ENCODE data around the gene TSLP.

Gene TSLP

DNA sequence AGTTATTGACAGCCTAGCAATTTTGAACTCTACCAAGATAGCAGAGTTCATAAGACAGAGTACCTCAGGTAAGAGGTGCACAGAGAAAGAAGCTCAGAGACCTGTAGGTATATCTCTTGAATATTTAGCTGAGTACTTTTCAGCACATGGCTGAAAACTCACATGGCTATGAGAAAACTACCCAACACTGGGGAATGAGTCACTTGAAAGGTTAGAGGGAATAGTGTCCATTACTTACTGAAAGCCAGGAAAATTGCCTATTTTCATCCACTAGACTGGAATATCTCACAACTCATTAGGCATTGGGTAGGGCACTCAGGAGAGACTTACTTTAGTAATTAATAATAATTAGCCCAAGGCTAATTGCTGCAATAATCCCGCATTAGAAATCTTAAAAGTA, 8.3 kb downstream of the TSLP start:
- TF ChIP-seq POLR2AphosphoS5 (IDR thresholded peaks at IDR 0.05; ENCODE audit: low read depth) (no peak), GABPA (IDR thresholded peaks at IDR 0.05; ENCODE audit: low read depth) (no peak), SPI1 (IDR thresholded peaks at IDR 0.05; ENCODE audit: borderline replicate concordance, low read depth) (no peak)
- TF ChIP-seq, protein P1, sequence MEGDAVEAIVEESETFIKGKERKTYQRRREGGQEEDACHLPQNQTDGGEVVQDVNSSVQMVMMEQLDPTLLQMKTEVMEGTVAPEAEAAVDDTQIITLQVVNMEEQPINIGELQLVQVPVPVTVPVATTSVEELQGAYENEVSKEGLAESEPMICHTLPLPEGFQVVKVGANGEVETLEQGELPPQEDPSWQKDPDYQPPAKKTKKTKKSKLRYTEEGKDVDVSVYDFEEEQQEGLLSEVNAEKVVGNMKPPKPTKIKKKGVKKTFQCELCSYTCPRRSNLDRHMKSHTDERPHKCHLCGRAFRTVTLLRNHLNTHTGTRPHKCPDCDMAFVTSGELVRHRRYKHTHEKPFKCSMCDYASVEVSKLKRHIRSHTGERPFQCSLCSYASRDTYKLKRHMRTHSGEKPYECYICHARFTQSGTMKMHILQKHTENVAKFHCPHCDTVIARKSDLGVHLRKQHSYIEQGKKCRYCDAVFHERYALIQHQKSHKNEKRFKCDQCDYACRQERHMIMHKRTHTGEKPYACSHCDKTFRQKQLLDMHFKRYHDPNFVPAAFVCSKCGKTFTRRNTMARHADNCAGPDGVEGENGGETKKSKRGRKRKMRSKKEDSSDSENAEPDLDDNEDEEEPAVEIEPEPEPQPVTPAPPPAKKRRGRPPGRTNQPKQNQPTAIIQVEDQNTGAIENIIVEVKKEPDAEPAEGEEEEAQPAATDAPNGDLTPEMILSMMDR (IDR thresholded peaks at IDR 0.05; ENCODE audit: insufficient read depth, low read length) = no peak
- TF ChIP-seq, protein P2, sequence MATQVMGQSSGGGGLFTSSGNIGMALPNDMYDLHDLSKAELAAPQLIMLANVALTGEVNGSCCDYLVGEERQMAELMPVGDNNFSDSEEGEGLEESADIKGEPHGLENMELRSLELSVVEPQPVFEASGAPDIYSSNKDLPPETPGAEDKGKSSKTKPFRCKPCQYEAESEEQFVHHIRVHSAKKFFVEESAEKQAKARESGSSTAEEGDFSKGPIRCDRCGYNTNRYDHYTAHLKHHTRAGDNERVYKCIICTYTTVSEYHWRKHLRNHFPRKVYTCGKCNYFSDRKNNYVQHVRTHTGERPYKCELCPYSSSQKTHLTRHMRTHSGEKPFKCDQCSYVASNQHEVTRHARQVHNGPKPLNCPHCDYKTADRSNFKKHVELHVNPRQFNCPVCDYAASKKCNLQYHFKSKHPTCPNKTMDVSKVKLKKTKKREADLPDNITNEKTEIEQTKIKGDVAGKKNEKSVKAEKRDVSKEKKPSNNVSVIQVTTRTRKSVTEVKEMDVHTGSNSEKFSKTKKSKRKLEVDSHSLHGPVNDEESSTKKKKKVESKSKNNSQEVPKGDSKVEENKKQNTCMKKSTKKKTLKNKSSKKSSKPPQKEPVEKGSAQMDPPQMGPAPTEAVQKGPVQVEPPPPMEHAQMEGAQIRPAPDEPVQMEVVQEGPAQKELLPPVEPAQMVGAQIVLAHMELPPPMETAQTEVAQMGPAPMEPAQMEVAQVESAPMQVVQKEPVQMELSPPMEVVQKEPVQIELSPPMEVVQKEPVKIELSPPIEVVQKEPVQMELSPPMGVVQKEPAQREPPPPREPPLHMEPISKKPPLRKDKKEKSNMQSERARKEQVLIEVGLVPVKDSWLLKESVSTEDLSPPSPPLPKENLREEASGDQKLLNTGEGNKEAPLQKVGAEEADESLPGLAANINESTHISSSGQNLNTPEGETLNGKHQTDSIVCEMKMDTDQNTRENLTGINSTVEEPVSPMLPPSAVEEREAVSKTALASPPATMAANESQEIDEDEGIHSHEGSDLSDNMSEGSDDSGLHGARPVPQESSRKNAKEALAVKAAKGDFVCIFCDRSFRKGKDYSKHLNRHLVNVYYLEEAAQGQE (IDR thresholded peaks at IDR 0.05; ENCODE audit: insufficient replicate concordance, low read depth) = no peak

DNA sequence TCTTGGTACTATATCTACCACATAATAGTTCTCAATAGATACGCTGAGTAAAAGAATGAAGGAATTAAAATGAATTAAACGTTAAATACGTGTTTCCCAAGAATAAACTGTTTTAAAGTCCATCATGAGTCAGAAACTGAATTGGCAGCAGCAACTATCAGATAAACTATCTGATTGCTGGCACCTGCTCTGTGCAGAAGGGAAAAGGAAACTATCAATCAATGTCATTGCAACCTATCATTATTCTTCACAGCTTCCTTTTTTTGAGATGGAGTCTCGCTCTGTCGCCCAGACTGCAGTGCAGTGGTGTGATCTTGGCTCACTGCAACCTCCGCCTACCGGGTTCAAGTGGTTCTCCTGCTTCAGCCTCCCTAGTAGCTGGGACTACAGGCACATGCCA, 11.8 kb downstream of the TSLP start:
- no peak overlapping the region for H3K27ac ChIP-seq (replicated peaks)
- no peaks in the 10 kb centered on the region for H3K27me3 ChIP-seq (ENCODE audit: insufficient read depth, poor library complexity, severe bottlenecking)
- TF ChIP-seq SPI1 (IDR thresholded peaks at IDR 0.05; ENCODE audit: borderline replicate concordance, low read depth) = no peak
- no peak for TF ChIP-seq POLR2AphosphoS5 (IDR thresholded peaks at IDR 0.05; ENCODE audit: low read depth)
- TF ChIP-seq, protein P1 (IDR thresholded peaks at IDR 0.05; ENCODE audit: insufficient read depth, low read length) = no peak
- TF ChIP-seq, protein P2 (IDR thresholded peaks at IDR 0.05; ENCODE audit: insufficient replicate concordance, low read depth) = no peak
- DNase-seq (ENCODE audit: low read depth in 1 of 2, low spot score in 1 of 2) = no peak
- no peak overlapping the region for H3K4me3 ChIP-seq (replicated peaks; ENCODE audit: insufficient read depth, low read length)

More for the DNA sequence above, 8.3 kb downstream of the TSLP start:
- Histone ChIP-seq H3K27ac (replicated peaks) (no peak overlapping the region), H3K27me3 (ENCODE audit: insufficient read depth, poor library complexity, severe bottlenecking) (no peaks in the 10 kb centered on the region), H3K4me3 (replicated peaks; ENCODE audit: insufficient read depth, low read length) (no peak overlapping the region)
- DNase-seq (ENCODE audit: low read depth in 1 of 2, low spot score in 1 of 2) = no peak

DNA sequence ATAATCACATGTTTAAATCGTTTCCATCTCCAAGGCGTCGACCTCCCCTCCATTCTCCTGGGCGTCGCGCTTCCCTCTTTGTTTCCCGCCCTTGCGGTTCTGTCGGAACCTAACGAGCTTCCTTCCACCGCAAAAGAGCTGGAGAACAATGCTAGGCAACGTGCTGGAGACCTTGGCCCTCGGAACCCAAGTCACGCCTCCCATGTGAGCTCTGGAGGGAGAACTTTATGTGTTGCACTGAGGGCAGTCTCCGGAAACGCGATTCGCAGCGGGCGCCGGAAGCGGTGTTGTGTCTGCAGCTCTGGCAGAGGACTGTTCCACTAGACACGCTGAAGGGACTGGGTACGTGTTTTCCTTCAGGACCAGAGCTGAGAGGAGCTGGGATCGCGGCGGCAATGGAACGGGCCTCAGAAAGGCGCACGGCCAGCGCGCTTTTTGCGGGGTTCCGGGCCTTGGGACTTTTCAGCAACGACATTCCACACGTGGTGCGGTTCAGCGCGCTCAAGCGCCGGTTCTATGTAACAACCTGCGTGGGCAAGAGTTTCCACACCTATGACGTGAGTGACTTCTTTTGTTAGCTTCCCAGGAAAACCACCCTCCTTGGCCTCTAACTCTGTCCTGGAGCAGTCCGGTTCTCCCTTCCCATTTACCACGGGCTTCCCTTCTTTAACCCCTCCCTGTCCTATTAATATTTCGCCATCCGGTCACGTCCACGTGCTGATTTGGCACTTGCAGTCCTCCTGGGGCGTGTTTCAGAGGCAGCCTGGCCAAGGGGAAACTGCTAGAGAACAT, 20.7 kb downstream of the TSLP start, which contains the start of gene WDR36:
Gene WDR36 (plus strand): TSS at position 287 of the 792 bp plus-strand sequence. CDS start 109 bp downstream, at position 396.
- peak; percentile 83 to 84 for DNase-seq (ENCODE audit: low read depth in 1 of 2, low spot score in 1 of 2)
- TF ChIP-seq, protein P2 (IDR thresholded peaks at IDR 0.05; ENCODE audit: insufficient replicate concordance, low read depth) = peak; percentile 40
- TF ChIP-seq SPI1 (IDR thresholded peaks at IDR 0.05; ENCODE audit: borderline replicate concordance, low read depth) (no peak), GABPA (IDR thresholded peaks at IDR 0.05; ENCODE audit: low read depth) (peak; percentile 94), POLR2AphosphoS5 (IDR thresholded peaks at IDR 0.05; ENCODE audit: low read depth) (peak; percentile 83)
- TF ChIP-seq, protein P1 (IDR thresholded peaks at IDR 0.05; ENCODE audit: insufficient read depth, low read length) = no peak

More for the DNA sequence above, 20.7 kb downstream of the TSLP start, which contains the start of gene WDR36:
- peak within 1 kb of the TSS; percentile 70 for H3K4me3 ChIP-seq (replicated peaks; ENCODE audit: insufficient read depth, low read length)
- peak within 1 kb of the TSS; percentile 92 for H3K27ac ChIP-seq (replicated peaks)
- H3K27me3 ChIP-seq (ENCODE audit: insufficient read depth, poor library complexity, severe bottlenecking) = no peaks in the 10 kb centered on the region

All from HL-60 (cell line).